HEK293 (cell line): ENCODE results near the gene CD101.

ENCODE experiments used
- CTCF ChIP-seq: fragments of 450-650 bp; formaldehyde crosslinking; IDR thresholded peaks from 2 replicates; pipeline ENCODE4 v1.5.1; 2016; ENCODE audit warnings: missing biosample characterization, missing genetic modification characterization
- PBX3 ChIP-seq: sonication (generic); formaldehyde crosslinking; IDR thresholded peaks from 2 replicates; pipeline ENCODE4 v1.8.1; 2022; ENCODE audit warnings: mild to moderate bottlenecking, moderate library complexity, missing genetic modification reagents
- ZBTB1 ChIP-seq: fragments of 450-650 bp; formaldehyde crosslinking; IDR thresholded peaks from 2 replicates; pipeline ENCODE4 v1.5.1; 2016; ENCODE audit warnings: missing biosample characterization, missing genetic modification characterization
- ZNF24 ChIP-seq: fragments of 450-650 bp; formaldehyde crosslinking; IDR thresholded peaks from 2 replicates; pipeline ENCODE4 v1.5.1; 2016; ENCODE audit warnings: missing biosample characterization, missing genetic modification characterization
- ZSCAN16 ChIP-seq: fragments of 450-650 bp; formaldehyde crosslinking; IDR thresholded peaks from 2 replicates; pipeline ENCODE4 v1.5.1; 2016; ENCODE audit warnings: missing biosample characterization, missing genetic modification characterization

- TF ChIP-seq ZBTB1 (tag by site-specific recombination) = no peak
- no peak for TF ChIP-seq CTCF (tag by site-specific recombination)
- TF ChIP-seq PBX3 (CRISPR knock-in tag) = no peak
- TF ChIP-seq ZNF24 (tag by site-specific recombination) = no peak
- TF ChIP-seq ZSCAN16 (tag by site-specific recombination) = no peak
Observed at GRCh38 chr1:117025568-117025967, 24.0 kb downstream of the CD101 start.
